K562 (cell line): ENCODE results near the gene NUDCD3.

Experiments used
- EZH2 ChIP-seq: IDR thresholded peaks from 2 replicates; pipeline ENCODE4 v1.6.1; 2012; ENCODE audit warnings: low read depth, mild to moderate bottlenecking, inconsistent platforms, low read length, borderline replicate concordance
- KDM1A ChIP-seq, 2 experiments: fragments of 450-650 bp; IDR thresholded peaks; 2 replicates each; pipeline ENCODE4 v1.6.1; 2016; ENCODE audit warnings: mild to moderate bottlenecking in 2 of 2
- RCOR1 ChIP-seq, 2 experiments: IDR thresholded peaks; 2 replicates each; pipeline ENCODE4 v1.6.1; 2012; ENCODE audit warnings: low read depth in 2 of 2, low read length in 2 of 2, borderline replicate concordance in 1 of 2, improper control_type of control experiment in 1 of 2
- REST ChIP-seq, 2 experiments: fragments of 450-650 bp; formaldehyde crosslinking in 1 of 2; IDR thresholded peaks; 2 replicates each; pipeline versions ENCODE4 v1.4.0 to v1.6.1; 2014 to 2020; ENCODE audit warnings: mild to moderate bottlenecking in 2 of 2, borderline replicate concordance in 1 of 2, low read depth in 1 of 2
- SMC3 ChIP-seq: conservative IDR thresholded peaks from 2 replicates; pipeline ENCODE4 v1.6.1; 2011; ENCODE audit warnings: low read depth, low read length, improper control_type of control experiment; ENCODE audit not compliant: insufficient read depth

GRCh38 chr7:44372560-44373417 lies 117.7 kb downstream of the NUDCD3 start:
- TF ChIP-seq SMC3 (no peak), EZH2 (no peak), RCOR1 (IDR thresholded peaks at IDR 0.05; ENCODE audit: borderline replicate concordance in 1 of 2, low read depth in 2 of 2, low read length in 2 of 2) (no peak), REST (IDR thresholded peaks at IDR 0.05; ENCODE audit: borderline replicate concordance) (no peak), REST (CRISPR knock-in tag; IDR thresholded peaks at IDR 0.05; ENCODE audit: low read depth) (no peak), KDM1A (IDR thresholded peaks at IDR 0.05) (no peak)
